ENCODE data around the gene DNAH1. TPM values are rescaled to one million over a fixed set of nuclear protein-coding genes. Genes with fewer than 3 reads are reported as not detected.

DNAH1 gene
- total RNA-seq, 1 donor from 2014 or later = 3.3 TPM

Small RNA genes lying within 50 kb of the gene (small RNA-seq; reads per million reads assigned to genes)
- gene MIR135A1 (ENCODE audit: low replicate concordance) (0.15 reads per million), gene MIRLET7G (ENCODE audit: low replicate concordance) (4,895 reads per million, percentile 99 among the genes with 10 or more reads in this experiment)

Other genes with a start within 250 kb of the DNAH1 start
- 4.5 TPM for gene POC1A, start 161.9 kb upstream of the DNAH1 start, total RNA-seq
- 40.7 TPM for gene ALAS1, start 118.2 kb upstream of the DNAH1 start, total RNA-seq
- gene TLR9, start 90.7 kb upstream of the DNAH1 start, total RNA-seq = not detected
- 34.6 TPM for gene TWF2, start 77.2 kb upstream of the DNAH1 start, total RNA-seq
- gene PPM1M, start 70.6 kb upstream of the DNAH1 start, total RNA-seq = 9.9 TPM
- 95.1 TPM for gene WDR82, start 37.7 kb upstream of the DNAH1 start, total RNA-seq
- 9.2 TPM for gene GLYCTK, start 28.5 kb upstream of the DNAH1 start, total RNA-seq
- 55.9 TPM for gene BAP1, start 93.7 kb downstream of the DNAH1 start, total RNA-seq
- gene PHF7, start 94.3 kb downstream of the DNAH1 start, total RNA-seq = 11.3 TPM
- 14.0 TPM for gene SEMA3G, start 128.8 kb downstream of the DNAH1 start, total RNA-seq
- gene TNNC1, start 137.7 kb downstream of the DNAH1 start, total RNA-seq = 352 TPM
- 82.2 TPM for gene NISCH, start 139.3 kb downstream of the DNAH1 start, total RNA-seq
- 56.5 TPM for gene STAB1, start 179.0 kb downstream of the DNAH1 start, total RNA-seq
- gene NT5DC2, start 217.5 kb downstream of the DNAH1 start, total RNA-seq = 46.8 TPM
- gene UQCC5, start 220.3 kb downstream of the DNAH1 start, total RNA-seq = 1.4 TPM

All from tongue (tissue), 2 donors.